GM12891 (cell line): ENCODE data around the gene PRM2.

Experiments
- DNase-seq: peaks from one replicate; pipeline ENCODE4 v3.0.0; 2011; ENCODE audit warnings: low spot score; ENCODE audit not compliant: insufficient read length
- FAIRE-seq: peaks from 2 replicates; lab custom pipeline; 2011; peaks lifted over from hg19 to GRCh38; lab: Jason Lieb, UNC
- PAX5 ChIP-seq: IDR thresholded peaks from 2 replicates; pipeline ENCODE4 v1.6.1; 2011; ENCODE audit warnings: low read length, moderate library complexity, mild to moderate bottlenecking; ENCODE audit not compliant: insufficient read depth, severe bottlenecking
- POLR2A ChIP-seq: IDR thresholded peaks from 2 replicates; pipeline ENCODE4 v1.6.1; 2011; ENCODE audit warnings: low read depth, low read length, control low read depth
- POLR2AphosphoS5 ChIP-seq: IDR thresholded peaks from 2 replicates; pipeline ENCODE4 v1.6.1; 2011; ENCODE audit warnings: low read depth, low read length, control low read depth
- POU2F2 ChIP-seq: IDR thresholded peaks from 2 replicates; pipeline ENCODE4 v1.6.1; 2011; ENCODE audit warnings: low read depth, mild to moderate bottlenecking, control low read depth, low read length, moderate library complexity
- SPI1 ChIP-seq: IDR thresholded peaks from 2 replicates; pipeline ENCODE4 v1.6.1; 2011; ENCODE audit warnings: low read depth, low read length, control low read depth
- TAF1 ChIP-seq: IDR thresholded peaks from 2 replicates; pipeline ENCODE4 v1.6.1; 2011; ENCODE audit warnings: low read depth, low read length, control low read depth

PRM2 gene

DNA sequence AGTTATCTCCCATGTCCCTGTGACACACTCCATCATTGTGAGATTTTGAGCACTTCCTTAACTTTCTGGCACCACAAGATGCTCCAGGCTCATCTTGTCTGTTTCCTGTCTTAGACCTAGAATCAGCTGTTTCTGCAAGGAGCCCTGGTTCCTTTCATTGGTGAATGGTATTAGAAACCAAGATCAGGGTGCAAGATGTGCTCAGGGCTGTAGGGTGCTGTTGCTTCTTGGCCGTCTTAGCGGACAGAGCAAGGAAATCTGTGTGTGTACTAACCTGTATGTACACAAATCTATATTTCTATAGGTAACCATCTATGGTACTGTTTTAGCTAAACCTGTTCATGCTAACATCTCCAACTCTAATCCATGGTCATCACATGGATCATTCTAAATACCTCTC is 12.9 kb upstream of the PRM2 start:
- FAIRE-seq = no peak
- TF ChIP-seq TAF1 (no peak), POU2F2 (no peak), POLR2AphosphoS5 (no peak), SPI1 (no peak), POLR2A (no peak), PAX5 (no peak)

DNA sequence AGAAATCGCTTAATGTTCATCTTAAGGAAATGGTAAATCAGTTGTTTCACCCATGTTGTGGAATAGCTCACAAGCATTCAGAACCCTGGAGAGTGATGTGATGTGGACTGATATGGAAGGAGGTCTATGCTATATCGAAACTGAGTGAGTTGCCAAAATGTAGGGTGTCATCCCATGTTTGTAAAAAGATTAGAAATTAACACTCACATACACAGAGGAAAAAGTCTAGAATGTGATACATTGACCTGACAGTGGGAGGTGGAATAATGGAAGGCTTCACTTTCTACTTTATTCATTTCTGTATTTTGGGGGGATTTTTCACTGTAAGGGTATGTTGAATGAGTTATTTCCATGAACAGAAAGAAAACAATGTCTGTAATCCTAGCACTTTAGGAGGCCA is 9.6 kb upstream of the PRM2 start:
- no peak for FAIRE-seq
- no peak for DNase-seq
- TF ChIP-seq PAX5 (no peak), TAF1 (no peak), POLR2AphosphoS5 (no peak), SPI1 (no peak), POLR2A (no peak), POU2F2 (no peak)

More for the DNA sequence above, 12.9 kb upstream of the PRM2 start:
- DNase-seq = no peak

DNA sequence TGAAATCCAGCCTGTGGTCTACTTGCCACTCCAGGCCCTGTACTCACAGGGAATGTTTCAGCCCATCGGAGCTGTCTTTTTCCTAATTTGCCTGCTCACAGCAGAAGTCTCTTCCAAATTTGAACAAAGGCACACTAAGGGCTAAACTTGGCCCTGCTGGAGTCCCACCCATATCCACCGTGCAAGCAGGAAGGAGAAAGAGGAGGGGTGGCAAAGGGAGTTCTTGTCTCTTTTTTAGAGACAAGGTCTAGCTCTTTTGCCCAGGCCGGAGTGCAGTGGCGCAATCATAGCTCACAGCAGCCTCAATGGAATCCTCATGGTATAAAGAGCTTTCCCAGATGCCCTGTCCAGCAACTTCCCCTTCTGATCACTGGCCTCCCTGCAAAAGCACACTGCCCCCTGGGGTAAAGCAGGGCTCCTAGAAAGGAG is 7.6 kb upstream of the PRM2 start:
- TF ChIP-seq POU2F2 (no peak), TAF1 (no peak), PAX5 (no peak), POLR2AphosphoS5 (no peak), POLR2A (no peak), SPI1 (no peak)
- FAIRE-seq (no peak), DNase-seq (no peak)

DNA sequence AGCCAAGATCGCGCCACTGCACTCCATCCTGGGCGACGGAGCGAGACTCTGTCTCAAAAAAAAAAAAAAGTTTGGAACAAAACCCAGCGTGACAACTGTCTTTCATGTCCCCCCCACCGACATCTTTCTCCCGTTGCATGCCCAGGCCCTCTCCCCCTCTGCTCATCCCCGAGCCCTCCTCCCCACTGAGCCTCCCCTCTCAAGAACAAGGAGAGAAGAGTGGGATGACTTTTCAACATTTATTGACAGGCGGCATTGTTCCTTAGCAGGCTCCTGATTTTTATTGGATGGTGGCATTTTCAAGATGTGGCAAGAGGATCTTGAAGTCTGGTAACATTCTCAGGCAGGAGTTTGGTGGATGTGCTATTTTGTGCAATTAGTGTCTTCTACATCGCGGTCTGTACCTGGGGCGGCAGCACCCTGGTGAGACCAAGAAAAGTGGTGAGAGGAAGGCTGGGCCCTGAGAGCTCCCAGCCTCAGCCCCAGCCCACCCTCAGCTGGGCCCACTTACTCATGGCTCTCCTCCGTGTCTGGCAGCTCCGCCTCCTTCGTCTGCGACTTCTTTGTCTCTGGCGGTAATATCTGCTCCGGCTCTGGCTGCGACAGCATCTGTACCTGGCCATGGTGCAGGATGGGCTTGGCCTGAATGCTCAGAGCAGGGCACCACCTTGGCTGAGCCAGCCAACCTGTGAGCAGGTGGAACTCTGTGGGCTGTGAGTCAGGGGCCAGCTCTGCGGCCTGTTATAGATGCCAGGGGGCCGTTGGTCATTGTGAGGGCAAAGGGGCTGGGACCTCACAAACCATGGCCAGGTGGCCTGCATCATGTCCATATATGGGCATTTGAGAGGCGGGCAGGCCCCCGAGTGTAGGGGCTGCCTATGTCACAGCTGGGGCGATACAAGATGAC is 4.6 kb upstream of the PRM2 start, which contains the start of gene PRM1:
PRM1 (minus strand) TSS at position 715 of the 907 bp plus-strand sequence; CDS start at position 623, 92 bp downstream.
- TF ChIP-seq POLR2AphosphoS5 (no peak), SPI1 (no peak), POU2F2 (no peak), TAF1 (no peak), PAX5 (no peak), POLR2A (no peak)
- DNase-seq (no peak), FAIRE-seq (no peak)

DNA sequence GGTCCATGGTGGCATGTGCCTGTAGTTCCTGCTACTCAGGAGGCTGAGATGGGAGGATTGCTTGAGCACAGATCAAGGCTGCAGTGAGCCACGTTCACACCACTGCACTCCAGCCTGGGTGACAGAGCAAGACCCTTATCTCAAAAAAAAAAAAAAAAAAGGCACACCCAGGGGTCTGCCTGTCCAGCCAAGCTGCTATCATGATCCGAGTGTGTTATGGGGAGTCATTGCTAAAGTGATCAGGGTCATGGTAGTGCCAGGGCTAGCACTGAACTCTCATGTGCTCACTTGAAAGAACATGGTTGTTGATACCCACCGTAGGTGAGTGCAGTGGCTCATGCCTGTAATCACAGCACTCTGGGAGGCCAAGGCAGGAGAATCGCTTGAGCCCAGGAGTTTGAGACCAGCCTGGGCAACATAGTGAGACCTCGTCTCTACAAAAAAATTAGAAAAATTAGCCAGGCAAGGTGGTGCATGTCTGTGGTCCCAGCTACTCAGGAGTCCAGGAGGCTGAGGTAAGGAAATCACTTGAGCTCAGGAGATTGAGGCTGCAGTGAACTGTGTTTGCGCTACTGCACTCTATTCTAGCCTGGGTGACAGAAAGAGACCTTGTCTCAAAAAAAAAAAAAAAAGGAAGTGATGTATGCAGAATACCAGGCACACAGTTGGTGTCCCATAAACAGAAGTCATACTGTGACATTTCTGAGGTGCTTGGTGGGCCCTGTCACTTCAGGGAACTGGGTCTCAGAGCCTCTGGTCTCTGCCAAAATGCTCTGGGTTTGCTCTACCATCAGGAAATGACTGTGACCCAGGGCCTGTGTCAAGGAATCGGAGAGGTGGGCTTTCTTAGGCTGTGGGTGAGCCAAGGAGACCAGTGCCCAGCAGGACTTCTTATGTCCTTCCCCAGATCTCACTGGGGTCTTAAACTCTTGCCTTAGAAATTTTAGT is 2.7 kb upstream of the PRM2 start:
- no peak for FAIRE-seq
- TF ChIP-seq SPI1 (peak; percentile 66), POLR2A (no peak), POU2F2 (no peak), TAF1 (no peak), POLR2AphosphoS5 (no peak)
- no peak for DNase-seq

DNA sequence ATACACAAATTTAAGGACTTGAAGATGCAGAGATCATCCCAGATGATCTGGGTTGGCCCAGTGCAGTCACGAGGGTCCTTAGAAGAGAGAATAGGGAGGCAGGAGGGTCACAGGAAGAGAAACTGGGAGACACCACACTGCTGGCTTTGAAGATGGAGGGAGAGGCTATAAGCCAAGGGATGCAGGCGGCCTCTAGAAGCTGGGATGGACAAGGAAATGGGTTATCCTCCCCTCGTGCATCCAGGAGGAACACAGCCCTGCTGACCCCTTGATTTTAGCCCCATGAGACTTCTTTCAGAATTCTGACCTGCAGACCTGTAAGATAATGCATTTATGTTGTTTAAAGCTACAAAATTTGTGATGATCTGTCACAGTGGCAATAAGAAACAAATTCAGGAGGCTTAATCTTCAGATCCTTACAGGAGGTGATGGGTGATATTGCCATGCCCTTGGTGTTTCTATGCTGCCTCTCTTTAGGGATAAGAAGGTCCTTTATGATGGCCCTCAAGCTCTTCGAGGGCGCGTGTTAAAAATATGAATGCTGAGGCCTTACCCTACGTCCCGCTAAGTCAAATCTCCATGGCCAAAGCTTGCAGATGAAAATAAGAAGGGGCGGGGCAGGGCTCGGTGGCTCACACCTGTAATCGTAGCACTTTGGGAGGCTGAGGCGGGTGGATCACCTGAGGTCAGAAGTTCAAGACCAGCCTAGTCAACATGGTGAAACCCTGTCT is 1.5 kb upstream of the PRM2 start:
- TF ChIP-seq POLR2A (no peak), POU2F2 (no peak), POLR2AphosphoS5 (no peak), PAX5 (no peak), TAF1 (no peak), SPI1 (no peak)
- no peak for DNase-seq
- no peak for FAIRE-seq

DNA sequence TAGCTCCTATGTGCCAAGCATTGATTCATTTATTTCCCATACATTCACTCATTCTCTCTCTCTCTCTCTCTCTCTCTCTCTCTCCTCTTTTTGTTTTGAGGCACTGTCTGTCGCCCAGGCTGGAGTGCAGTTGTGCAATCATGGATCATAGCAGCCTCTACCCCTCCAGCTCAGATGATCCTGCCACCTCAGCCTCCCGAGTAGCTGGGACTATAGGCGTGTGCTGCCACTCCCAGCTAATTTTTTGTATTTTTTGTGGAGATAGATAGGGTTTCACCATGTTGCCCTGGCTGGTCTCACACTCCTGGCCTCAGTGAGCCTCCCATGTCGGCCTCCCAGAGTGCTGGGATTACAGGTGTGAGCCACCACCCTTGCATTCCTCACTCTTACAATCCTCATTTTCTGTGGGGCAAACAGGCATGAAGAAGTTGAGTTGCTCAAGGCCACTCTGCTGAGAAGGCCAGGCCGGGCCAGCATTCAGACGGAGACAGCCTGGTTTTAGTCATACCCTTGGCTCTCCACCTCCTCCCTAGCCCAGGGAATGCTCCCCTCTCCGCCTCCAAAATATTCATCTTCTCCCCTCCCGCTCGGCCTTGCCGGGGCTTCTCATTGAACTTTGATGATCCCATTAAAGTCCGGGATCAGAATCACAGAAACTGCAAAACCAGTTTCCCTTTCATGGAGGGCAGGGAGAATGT is 765 bp upstream of the PRM2 start:
- FAIRE-seq (no peak), DNase-seq (no peak)

DNA sequence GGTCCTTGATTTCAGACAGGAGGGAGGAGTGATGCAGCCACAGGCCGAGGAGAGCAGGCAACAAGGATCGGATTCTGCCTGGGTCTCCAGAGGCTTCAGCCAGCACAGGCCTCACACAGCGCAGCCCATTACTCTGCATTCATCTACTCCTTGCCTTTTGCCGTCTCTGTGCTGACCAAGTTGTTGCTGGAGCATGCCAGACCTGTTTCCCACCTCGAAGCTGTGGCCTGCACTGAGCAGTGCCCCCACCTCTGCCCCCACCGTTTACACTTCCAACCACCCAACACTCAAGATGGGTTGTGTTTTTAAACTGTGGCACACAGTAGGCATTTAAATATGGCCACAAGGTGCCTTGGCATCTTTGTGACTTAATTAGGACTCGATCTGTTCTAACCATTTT is 1.3 kb downstream of the PRM2 start:
- FAIRE-seq (no peak), DNase-seq (no peak)
- no peak for TF ChIP-seq POLR2A
- no peak for TF ChIP-seq POU2F2
- TF ChIP-seq POLR2AphosphoS5 = no peak
- TF ChIP-seq TAF1 = no peak
- TF ChIP-seq PAX5 = no peak
- TF ChIP-seq SPI1 = no peak

More for the DNA sequence above, 765 bp upstream of the PRM2 start:
- no peak for TF ChIP-seq TAF1
- TF ChIP-seq POLR2A = no peak
